ENCODE results near the gene GRID2. TPM values are rescaled to one million over a fixed set of nuclear protein-coding genes. Genes with fewer than 3 reads are reported as not detected.

The GRID2 gene
- total and polyA plus RNA-seq, 12 donors: 0.01 to 0.07 (median 0.07) TPM; not detected in 9

DNA sequence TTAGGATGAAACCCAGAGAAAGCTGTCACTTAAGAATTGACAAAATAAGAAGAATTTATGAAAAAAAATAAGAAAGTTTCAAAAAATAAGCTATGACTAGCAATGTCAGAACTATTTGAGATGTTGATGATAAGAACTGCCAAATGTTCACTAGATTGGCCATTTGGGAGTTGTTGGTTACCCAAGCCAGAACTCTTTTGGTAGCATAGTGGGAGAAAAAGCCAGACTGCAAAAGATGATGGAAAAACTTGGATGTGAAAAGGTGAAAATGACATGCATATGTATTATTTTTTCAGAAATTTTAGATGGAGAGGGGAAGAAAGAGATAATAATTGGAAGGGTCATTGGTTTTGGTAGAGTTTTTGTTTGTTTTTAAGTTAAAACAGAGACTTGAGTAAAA, 1127.6 kb downstream of the GRID2 start:
- H3K4me3 ChIP-seq: no peak overlapping the region
- no peaks in the 10 kb centered on the region for H3K9me3 ChIP-seq
- no peaks in the 10 kb centered on the region for H3K36me3 ChIP-seq
- DNase-seq (no peak), ATAC-seq (no peak)
- H3K4me1 ChIP-seq: no peaks in the 10 kb centered on the region
- TF ChIP-seq, protein P1, sequence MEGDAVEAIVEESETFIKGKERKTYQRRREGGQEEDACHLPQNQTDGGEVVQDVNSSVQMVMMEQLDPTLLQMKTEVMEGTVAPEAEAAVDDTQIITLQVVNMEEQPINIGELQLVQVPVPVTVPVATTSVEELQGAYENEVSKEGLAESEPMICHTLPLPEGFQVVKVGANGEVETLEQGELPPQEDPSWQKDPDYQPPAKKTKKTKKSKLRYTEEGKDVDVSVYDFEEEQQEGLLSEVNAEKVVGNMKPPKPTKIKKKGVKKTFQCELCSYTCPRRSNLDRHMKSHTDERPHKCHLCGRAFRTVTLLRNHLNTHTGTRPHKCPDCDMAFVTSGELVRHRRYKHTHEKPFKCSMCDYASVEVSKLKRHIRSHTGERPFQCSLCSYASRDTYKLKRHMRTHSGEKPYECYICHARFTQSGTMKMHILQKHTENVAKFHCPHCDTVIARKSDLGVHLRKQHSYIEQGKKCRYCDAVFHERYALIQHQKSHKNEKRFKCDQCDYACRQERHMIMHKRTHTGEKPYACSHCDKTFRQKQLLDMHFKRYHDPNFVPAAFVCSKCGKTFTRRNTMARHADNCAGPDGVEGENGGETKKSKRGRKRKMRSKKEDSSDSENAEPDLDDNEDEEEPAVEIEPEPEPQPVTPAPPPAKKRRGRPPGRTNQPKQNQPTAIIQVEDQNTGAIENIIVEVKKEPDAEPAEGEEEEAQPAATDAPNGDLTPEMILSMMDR (IDR thresholded peaks at IDR 0.05): no peak
- no peak overlapping the region for H3K27ac ChIP-seq
- intact Hi-C loops (cut with DNase I): no loop called here
- no peaks in the 10 kb centered on the region for H3K27me3 ChIP-seq

DNA sequence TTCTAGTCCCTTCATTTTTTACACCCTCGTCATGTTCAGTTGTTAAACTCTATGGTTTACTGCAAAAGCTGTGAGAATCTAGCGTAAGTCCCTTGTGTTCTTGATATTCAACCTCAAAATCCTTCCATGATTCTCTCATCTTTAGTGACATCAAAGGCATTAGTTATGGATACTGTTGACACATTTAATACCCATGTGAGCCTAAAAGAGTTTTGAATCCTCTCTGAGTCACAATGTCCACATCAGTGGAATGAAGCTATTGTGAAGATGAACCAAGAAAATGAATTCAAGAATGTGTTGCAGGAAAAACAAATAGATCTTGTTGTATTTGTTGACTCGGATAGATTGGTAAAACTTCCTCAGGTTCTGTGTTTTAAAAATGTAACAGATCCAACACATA, 1130.1 kb downstream of the GRID2 start:
- TF ChIP-seq, protein P1 (IDR thresholded peaks at IDR 0.05): no peak
- H3K27ac ChIP-seq: no peak overlapping the region
- intact Hi-C loops (cut with DNase I): no loop called here
- 89 to 90% methylated on average over 3 of the region's 3 CpGs for whole genome bisulfite sequencing, 2 donors
- H3K27me3 ChIP-seq: no peaks in the 10 kb centered on the region
- H3K36me3 ChIP-seq: no peaks in the 10 kb centered on the region
- H3K4me3 ChIP-seq: no peak overlapping the region
- ATAC-seq: no peak
- H3K4me1 ChIP-seq: no peaks in the 10 kb centered on the region
- no peaks in the 10 kb centered on the region for H3K9me3 ChIP-seq
- DNase-seq: no peak

DNA sequence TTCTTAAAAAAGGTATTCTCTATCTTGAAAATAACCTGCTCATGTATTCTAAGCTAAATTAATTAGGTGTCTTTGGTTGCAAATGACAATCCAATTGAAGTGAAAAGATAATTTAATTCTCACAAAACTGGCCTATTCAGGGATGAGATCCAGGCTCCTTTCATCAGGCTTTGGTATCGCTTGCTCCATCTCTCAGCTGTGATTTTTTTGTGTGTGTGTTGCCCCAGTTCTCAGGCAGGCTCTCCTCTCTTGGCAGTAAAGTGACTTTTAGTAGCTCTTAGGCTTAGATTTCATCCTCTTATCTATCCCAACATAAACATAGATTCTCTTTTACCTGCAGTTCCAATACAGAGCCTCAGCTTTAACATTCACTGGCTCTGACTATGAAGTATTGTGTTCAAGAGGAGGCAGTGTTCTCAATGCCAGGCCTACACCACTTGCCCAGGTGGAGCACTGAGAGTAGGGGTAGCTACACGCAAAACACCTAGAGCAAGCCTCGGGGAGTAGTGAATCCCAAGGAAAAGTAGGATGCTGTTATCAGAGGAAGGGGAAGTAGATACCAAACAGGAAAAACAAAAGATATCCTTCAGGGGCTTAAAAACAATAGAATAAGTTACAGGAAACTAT, 1132.3 kb downstream of the GRID2 start:
- Histone ChIP-seq H3K27me3 (no peaks in the 10 kb centered on the region), H3K4me3 (no peak overlapping the region), H3K9me3 (peaks cover 0 to 4% (median 0%) of the 10 kb centered on the region in 11 donors), H3K4me1 (no peaks in the 10 kb centered on the region), H3K27ac (no peak overlapping the region), H3K36me3 (no peaks in the 10 kb centered on the region)
- intact Hi-C loops (cut with DNase I): no loop called here
- TF ChIP-seq, protein P1 (IDR thresholded peaks at IDR 0.05): no peak
- DNase-seq: no peak
- no peak for ATAC-seq
- 60 to 69% methylated on average over 3 of the region's 3 CpGs for WGBS, 2 donors

DNA sequence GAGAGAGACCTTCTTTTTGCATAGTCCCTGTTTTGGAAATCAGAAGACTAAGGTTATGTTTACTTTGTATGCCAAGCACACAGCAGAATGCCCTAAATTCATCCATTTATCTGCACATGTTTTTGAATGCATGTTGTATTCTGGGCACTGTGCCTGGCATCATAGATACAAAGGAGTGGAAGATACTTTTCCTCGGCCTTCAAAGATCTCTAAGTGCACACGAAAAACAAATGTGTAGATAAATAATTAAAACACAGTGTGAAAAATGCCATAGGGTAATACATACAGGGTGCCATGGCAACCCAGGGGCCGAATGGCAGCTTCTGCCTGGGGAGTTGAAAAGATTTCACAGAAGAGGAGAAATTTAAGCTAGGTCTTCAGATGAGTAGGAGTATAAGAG, 1134.2 kb downstream of the GRID2 start:
- Histone ChIP-seq H3K4me3 (no peak overlapping the region), H3K9me3 (peaks cover 0 to 4% (median 0%) of the 10 kb centered on the region in 11 donors), H3K4me1 (no peaks in the 10 kb centered on the region), H3K36me3 (no peaks in the 10 kb centered on the region), H3K27me3 (no peaks in the 10 kb centered on the region), H3K27ac (no peak overlapping the region)
- ATAC-seq (no peak), DNase-seq (no peak)
- WGBS, 2 donors: 69 to 72% methylated on average over 3 of the region's 3 CpGs
- intact Hi-C loops (cut with DNase I): no loop called here
- TF ChIP-seq, protein P1 (IDR thresholded peaks at IDR 0.05): no peak

Measured in heart right ventricle (tissue), 16 donors.